ENCODE results near the gene XKR8. TPM values are rescaled to one million over a fixed set of nuclear protein-coding genes. Genes with fewer than 3 reads are reported as not detected.

Gene XKR8, protein sequence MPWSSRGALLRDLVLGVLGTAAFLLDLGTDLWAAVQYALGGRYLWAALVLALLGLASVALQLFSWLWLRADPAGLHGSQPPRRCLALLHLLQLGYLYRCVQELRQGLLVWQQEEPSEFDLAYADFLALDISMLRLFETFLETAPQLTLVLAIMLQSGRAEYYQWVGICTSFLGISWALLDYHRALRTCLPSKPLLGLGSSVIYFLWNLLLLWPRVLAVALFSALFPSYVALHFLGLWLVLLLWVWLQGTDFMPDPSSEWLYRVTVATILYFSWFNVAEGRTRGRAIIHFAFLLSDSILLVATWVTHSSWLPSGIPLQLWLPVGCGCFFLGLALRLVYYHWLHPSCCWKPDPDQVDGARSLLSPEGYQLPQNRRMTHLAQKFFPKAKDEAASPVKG
- total RNA-seq (10 to 100 TPM in 4 of 7 donors, 1 to 10 TPM in 3; 7.9 to 17.4 (median 10.6) TPM), polyA plus RNA-seq (1 to 10 TPM; 4.2 to 6.8 (median 5.2) TPM)
- long read RNA-seq, donor 1, partial matches to known transcripts = 0 of 4 reads
- long read RNA-seq, donor 1, other reads (novel, unspliced or antisense) = 0 of 4 reads
- long read RNA-seq, donor 2, partial matches to known transcripts = 0 of 1 reads
- long read RNA-seq, donor 2, other reads (novel, unspliced or antisense) = 0 of 1 reads

DNA sequence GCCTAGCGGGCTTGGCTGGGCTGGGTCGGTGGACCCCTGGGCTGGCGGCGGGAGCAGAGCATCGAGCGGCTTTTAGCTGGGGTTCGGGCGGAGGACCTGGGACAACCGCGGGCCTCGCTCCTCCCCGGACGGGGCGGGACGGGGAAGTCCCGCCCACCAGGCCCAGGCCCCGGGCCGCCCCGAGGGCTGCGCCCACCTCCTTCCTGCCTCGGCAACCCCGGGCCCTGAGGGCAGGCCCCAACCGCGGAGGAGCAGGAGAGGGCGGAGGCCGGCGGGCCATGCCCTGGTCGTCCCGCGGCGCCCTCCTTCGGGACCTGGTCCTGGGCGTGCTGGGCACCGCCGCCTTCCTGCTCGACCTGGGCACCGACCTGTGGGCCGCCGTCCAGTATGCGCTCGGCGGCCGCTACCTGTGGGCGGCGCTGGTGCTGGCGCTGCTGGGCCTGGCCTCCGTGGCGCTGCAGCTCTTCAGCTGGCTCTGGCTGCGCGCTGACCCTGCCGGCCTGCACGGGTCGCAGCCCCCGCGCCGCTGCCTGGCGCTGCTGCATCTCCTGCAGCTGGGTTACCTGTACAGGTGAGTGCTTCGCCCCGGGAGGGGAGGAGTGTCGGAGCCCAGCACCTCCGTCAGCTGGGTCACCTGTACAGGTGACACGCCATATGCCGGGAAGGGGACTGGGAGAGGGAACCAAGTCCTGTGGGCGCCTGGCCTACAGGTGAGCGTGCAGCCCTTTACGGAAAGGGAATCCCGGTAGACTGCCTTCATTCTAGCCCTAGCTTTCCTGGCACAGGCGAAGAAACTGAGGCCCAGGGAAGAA is at the start of gene XKR8:
XKR8 (plus strand) TSS at position 182 of the 812 bp plus-strand sequence; CDS start at position 279, 97 bp downstream.
- H3K36me3 ChIP-seq = peaks cover 0 to 23% (median 11%) of the 10 kb centered on the region in 6 donors
- peak within 1 kb of the TSS; percentile 89 to 96 (median 92) for H3K27ac ChIP-seq
- H3K9me3 ChIP-seq = no peaks in the 10 kb centered on the region
- peaks cover 13 to 48% (median 33%) of the 10 kb centered on the region in 6 donors for H3K4me1 ChIP-seq
- peak in 2 of 3 donors; percentile 12 to 69 for TF ChIP-seq POLR2A (IDR thresholded peaks at IDR 0.05)
- peak; percentile 84 to 89 (median 87) for TF ChIP-seq POLR2AphosphoS5 (IDR thresholded peaks at IDR 0.05)
- TF ChIP-seq, protein P1, sequence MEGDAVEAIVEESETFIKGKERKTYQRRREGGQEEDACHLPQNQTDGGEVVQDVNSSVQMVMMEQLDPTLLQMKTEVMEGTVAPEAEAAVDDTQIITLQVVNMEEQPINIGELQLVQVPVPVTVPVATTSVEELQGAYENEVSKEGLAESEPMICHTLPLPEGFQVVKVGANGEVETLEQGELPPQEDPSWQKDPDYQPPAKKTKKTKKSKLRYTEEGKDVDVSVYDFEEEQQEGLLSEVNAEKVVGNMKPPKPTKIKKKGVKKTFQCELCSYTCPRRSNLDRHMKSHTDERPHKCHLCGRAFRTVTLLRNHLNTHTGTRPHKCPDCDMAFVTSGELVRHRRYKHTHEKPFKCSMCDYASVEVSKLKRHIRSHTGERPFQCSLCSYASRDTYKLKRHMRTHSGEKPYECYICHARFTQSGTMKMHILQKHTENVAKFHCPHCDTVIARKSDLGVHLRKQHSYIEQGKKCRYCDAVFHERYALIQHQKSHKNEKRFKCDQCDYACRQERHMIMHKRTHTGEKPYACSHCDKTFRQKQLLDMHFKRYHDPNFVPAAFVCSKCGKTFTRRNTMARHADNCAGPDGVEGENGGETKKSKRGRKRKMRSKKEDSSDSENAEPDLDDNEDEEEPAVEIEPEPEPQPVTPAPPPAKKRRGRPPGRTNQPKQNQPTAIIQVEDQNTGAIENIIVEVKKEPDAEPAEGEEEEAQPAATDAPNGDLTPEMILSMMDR (IDR thresholded peaks at IDR 0.05 in 8 of 11, conservative IDR thresholded peaks at IDR 0.05 in 3 of 11) = peak in 9 of 11 experiments; percentile 22 to 68 (median 55)
- peak within 1 kb of the TSS; percentile 59 to 95 (median 70) for H3K4me3 ChIP-seq
- 4 to 16% (median 5%) methylated on average over 10 to 68 of the region's 68 CpGs for WGBS, 5 donors
- H3K27me3 ChIP-seq (replicated peaks in 1 of 7) = no peaks in the 10 kb centered on the region
- intact Hi-C loops (cut with DNase I; ENCODE audit: low total_unique reads) = no loop called here
- DNase-seq = peak; percentile 98

DNA sequence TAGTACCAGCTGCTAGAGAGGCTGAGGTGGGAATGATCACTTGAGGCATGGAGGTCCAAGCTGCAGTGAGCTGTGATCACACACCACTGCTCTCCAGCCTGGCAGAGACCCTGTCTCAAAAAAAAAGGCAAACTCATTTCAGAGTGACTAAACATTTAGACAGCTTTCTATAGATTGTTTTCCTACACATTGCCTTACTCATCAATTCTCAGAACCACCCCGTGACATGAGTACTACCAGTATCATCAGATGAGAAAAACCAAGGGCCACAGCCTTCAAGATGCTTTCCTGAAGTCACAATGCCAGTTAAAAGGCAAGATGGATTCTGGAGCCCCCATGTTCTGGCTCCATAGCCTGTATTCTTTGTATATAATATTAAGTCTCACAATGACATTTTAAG is 47.3 kb upstream of the XKR8 start:
- Histone ChIP-seq H3K4me1 (peaks cover 4 to 31% (median 18%) of the 10 kb centered on the region in 6 donors), H3K4me3 (no peak overlapping the region), H3K9me3 (peaks cover 0 to 10% (median 8%) of the 10 kb centered on the region in 8 donors), H3K27ac (peak overlapping the region in 1 of 8 donors; percentile 93), H3K36me3 (peaks cover 0 to 59% (median 43%) of the 10 kb centered on the region in 6 donors), H3K27me3 (replicated peaks in 1 of 7) (no peaks in the 10 kb centered on the region)
- no peak for DNase-seq
- WGBS, 5 donors = 80 to 97% (median 91%) methylated on average over 1 of the region's 1 CpG
- intact Hi-C loops (cut with DNase I; ENCODE audit: low total_unique reads) = no loop called here
- TF ChIP-seq, protein P1 (IDR thresholded peaks at IDR 0.05 in 8 of 11, conservative IDR thresholded peaks at IDR 0.05 in 3 of 11) = no peak
- TF ChIP-seq POLR2AphosphoS5 (IDR thresholded peaks at IDR 0.05) = no peak
- TF ChIP-seq POLR2A (IDR thresholded peaks at IDR 0.05) = no peak

DNA sequence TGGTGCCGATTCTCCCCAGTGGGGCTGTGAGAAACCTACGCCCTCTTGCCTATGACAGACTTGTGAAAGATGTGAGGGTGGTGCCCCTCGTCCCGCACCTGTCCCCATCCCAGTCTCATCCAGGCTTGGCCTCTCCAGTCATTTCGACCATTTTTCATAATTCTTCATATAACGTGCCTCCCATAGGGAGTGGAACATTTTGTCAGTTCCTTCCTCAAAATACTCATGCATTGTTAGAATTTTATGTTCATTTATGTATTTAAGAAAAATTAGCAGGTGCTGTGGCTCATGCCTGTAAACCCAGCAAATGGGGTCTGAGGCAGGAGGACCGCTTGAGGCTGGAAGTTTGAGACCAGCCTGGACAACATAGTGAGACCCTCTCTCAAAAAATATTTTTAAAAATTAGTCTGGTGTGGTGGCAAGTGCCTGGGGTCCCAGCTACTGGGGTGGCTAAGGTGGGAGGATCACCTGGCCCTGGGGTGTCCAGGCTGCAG is 44.6 kb upstream of the XKR8 start:
- TF ChIP-seq, protein P1 (IDR thresholded peaks at IDR 0.05 in 8 of 11, conservative IDR thresholded peaks at IDR 0.05 in 3 of 11) = no peak
- TF ChIP-seq POLR2AphosphoS5 (IDR thresholded peaks at IDR 0.05) (no peak), POLR2A (IDR thresholded peaks at IDR 0.05) (no peak)
- 51 to 64% (median 63%) methylated on average over 7 of the region's 7 CpGs for WGBS, 5 donors

More for the DNA sequence above, 44.6 kb upstream of the XKR8 start:
- peaks cover 0 to 32% (median 23%) of the 10 kb centered on the region in 6 donors for H3K36me3 ChIP-seq
- DNase-seq = no peak
- H3K4me3 ChIP-seq = peak overlapping the region in 6 of 8 donors; percentile 71 to 89 (median 78)
- peaks cover 4 to 31% (median 18%) of the 10 kb centered on the region in 6 donors for H3K4me1 ChIP-seq
- peak overlapping the region; percentile 84 to 94 (median 88) for H3K27ac ChIP-seq
- intact Hi-C loops (cut with DNase I; ENCODE audit: low total_unique reads) = no loop called here
- no peaks in the 10 kb centered on the region for H3K27me3 ChIP-seq (replicated peaks in 1 of 7)
- peaks cover 0 to 10% (median 8%) of the 10 kb centered on the region in 8 donors for H3K9me3 ChIP-seq
